ENCODE data around the gene PNLIPRP1. TPM values are rescaled to one million over a fixed set of nuclear protein-coding genes. Genes with fewer than 3 reads are reported as not detected.

The PNLIPRP1 gene
- total RNA-seq, 1 experiment from 2014 or later = not detected

GRCh38 chr10:116620423-116621400 lies 30.0 kb downstream of the PNLIPRP1 start, which contains the start of gene PNLIPRP2:
Gene PNLIPRP2, plus strand, starts transcription at chr10:116620953.
- H4K20me1 ChIP-seq (ENCODE audit: control insufficient read depth, insufficient read depth, insufficient read length) = no peaks in the 10 kb centered on the region
- no peaks in the 10 kb centered on the region for H3K9me3 ChIP-seq (ENCODE audit: control insufficient read depth, low read depth, low read length)
- no peak for DNase-seq
- H2BK12ac ChIP-seq (ENCODE audit: insufficient read length, low read depth, low read length) = no peak within 1 kb of the TSS
- no peak within 1 kb of the TSS for H4K5ac ChIP-seq (ENCODE audit: insufficient read length, low read depth, low read length)
- TF ChIP-seq CTCF (conservative IDR thresholded peaks at IDR 0.05) = no peak
- Mint-ChIP-seq H3K9me3 (no peaks in the 10 kb centered on the region; a peak in 2 of 5 replicates), H3K27ac (no peak within 1 kb of the TSS), H3K4me1 (peaks cover 3 to 10% of the 10 kb centered on the region in 2 experiments), H3K36me3 (ENCODE audit: insufficient read depth in 1 of 3, low read depth in 3 of 3) (no peaks in the 10 kb centered on the region), H3K27me3 (ENCODE audit: low read depth) (peaks cover 12% of the 10 kb centered on the region), H3K4me3 (no peak within 1 kb of the TSS)
- no peak within 1 kb of the TSS for H2BK120ac ChIP-seq (ENCODE audit: low read depth, low read length, poor library complexity, severe bottlenecking)
- H3K23ac ChIP-seq (ENCODE audit: insufficient read length, low read depth, low read length) = no peak within 1 kb of the TSS
- WGBS (ENCODE audit: extremely low coverage, insufficient read length, low lambda C conversion rate) = no CpG with 5 or more reads among the region's 20 CpGs
- no peak within 1 kb of the TSS for H4K8ac ChIP-seq (replicated peaks; ENCODE audit: insufficient read length, low read depth, low read length)
- H3K27me3 ChIP-seq (ENCODE audit: insufficient read depth, low read length) = no peaks in the 10 kb centered on the region; the same call in 1 of the 2 replicates
- no peak within 1 kb of the TSS for H2AK5ac ChIP-seq (ENCODE audit: insufficient read length, low read length)
- no peaks in the 10 kb centered on the region for H3K79me2 ChIP-seq (ENCODE audit: insufficient read depth, low read length)
- H3K18ac ChIP-seq (ENCODE audit: insufficient read length, low read depth, low read length) = no peak within 1 kb of the TSS
- H3K56ac ChIP-seq (ENCODE audit: insufficient read length, low read depth, low read length) = no peak within 1 kb of the TSS
- no peak within 1 kb of the TSS for H4K91ac ChIP-seq (ENCODE audit: insufficient read length, low read depth, low read length)
- no peaks in the 10 kb centered on the region for H3K23me2 ChIP-seq (ENCODE audit: insufficient read length, low read depth, low read length, poor library complexity, severe bottlenecking)
- H2BK15ac ChIP-seq (ENCODE audit: low read depth, low read length) = no peak within 1 kb of the TSS
- no peak within 1 kb of the TSS for H2BK5ac ChIP-seq (ENCODE audit: insufficient read length, low read length)
- no peak within 1 kb of the TSS for H3T11ph ChIP-seq (ENCODE audit: low read length)
- H3K4me1 ChIP-seq (ENCODE audit: insufficient read depth, low read length) = no peaks in the 10 kb centered on the region
- H2AFZ ChIP-seq (ENCODE audit: low read length) = no peak within 1 kb of the TSS
- H3K4ac ChIP-seq (ENCODE audit: low read depth, low read length) = no peak within 1 kb of the TSS
- no peak within 1 kb of the TSS for H3K27ac ChIP-seq (ENCODE audit: insufficient read length, low read depth, low read length)
- no peak within 1 kb of the TSS for H2BK20ac ChIP-seq (ENCODE audit: low read depth, low read length, poor library complexity, severe bottlenecking)
- H3K4me2 ChIP-seq (ENCODE audit: insufficient read depth, insufficient read length, low read length) = no peak within 1 kb of the TSS
- no peak within 1 kb of the TSS for H3K9ac ChIP-seq (ENCODE audit: extremely low read depth, insufficient read length, low read length)
- no peak within 1 kb of the TSS for H3K14ac ChIP-seq (ENCODE audit: insufficient read depth, low read length)
- H3K79me1 ChIP-seq (ENCODE audit: insufficient read depth, low read depth, low read length, poor library complexity, severe bottlenecking) = no peaks in the 10 kb centered on the region

All from H9 (cell line).